GM18870 (cell line): ENCODE data around the gene SPATA9.
A peak's percentile ranks its signal among the peaks of the same experiment; 100 is the strongest.

ENCODE experiments used
- ATAC-seq: cut with Tn5 transposase; IDR thresholded peaks from one replicate; pipeline ENCODE4 v1.9.1; 2021; ENCODE audit warnings: moderate library complexity; ENCODE audit not compliant: unreplicated experiment

The SPATA9 gene

GRCh38 chr5:95621839-95622629 lies 60.8 kb downstream of the SPATA9 start:
- ATAC-seq = no peak

DNA sequence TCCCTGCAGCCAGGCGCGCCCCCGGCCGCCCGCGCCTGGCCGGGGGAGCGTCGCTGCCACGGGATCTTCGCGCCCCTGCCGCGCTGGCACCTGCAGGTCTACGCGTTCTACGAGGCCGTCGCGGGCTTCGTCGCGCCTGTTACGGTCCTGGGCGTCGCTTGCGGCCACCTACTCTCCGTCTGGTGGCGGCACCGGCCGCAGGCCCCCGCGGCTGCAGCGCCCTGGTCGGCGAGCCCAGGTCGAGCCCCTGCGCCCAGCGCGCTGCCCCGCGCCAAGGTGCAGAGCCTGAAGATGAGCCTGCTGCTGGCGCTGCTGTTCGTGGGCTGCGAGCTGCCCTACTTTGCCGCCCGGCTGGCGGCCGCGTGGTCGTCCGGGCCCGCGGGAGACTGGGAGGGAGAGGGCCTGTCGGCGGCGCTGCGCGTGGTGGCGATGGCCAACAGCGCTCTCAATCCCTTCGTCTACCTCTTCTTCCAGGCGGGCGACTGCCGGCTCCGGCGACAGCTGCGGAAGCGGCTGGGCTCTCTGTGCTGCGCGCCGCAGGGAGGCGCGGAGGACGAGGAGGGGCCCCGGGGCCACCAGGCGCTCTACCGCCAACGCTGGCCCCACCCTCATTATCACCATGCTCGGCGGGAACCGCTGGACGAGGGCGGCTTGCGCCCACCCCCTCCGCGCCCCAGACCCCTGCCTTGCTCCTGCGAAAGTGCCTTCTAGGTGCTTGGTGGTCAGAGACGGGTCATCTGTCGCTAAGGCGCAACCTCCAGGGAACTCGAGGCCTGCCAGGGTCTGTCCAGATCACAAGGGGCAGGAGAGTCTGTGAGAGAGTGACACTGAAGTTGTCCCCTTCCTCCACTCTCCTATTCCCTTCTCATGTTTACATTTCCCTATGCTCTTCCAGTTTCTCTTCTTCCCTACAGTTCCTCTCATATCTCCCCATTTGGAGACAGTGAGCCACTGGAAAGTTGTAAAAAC lies 61.6 kb downstream of the SPATA9 start:
- ATAC-seq = no peak

DNA sequence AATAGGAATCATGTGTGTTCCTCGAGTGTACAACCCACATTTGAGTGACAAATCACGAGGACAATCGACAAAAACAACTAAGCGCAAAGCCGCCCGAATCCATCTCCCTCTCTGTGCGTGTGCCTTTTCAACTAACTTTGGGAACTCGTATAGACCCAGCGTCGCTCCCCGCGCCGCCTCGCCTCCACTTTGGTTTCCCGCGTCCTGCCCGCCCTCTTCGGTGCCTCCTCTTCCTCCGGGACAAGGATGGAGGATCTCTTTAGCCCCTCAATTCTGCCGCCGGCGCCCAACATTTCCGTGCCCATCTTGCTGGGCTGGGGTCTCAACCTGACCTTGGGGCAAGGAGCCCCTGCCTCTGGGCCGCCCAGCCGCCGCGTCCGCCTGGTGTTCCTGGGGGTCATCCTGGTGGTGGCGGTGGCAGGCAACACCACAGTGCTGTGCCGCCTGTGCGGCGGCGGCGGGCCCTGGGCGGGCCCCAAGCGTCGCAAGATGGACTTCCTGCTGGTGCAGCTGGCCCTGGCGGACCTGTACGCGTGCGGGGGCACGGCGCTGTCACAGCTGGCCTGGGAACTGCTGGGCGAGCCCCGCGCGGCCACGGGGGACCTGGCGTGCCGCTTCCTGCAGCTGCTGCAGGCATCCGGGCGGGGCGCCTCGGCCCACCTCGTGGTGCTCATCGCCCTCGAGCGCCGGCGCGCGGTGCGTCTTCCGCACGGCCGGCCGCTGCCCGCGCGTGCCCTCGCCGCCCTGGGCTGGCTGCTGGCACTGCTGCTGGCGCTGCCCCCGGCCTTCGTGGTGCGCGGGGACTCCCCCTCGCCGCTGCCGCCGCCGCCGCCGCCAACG lies 62.5 kb downstream of the SPATA9 start, which contains the start of gene GPR150:
TSS of gene GPR150 (plus strand) at position 58 of the 840 bp plus-strand sequence. CDS start at position 247, 189 bp downstream.
- no peak for ATAC-seq

DNA sequence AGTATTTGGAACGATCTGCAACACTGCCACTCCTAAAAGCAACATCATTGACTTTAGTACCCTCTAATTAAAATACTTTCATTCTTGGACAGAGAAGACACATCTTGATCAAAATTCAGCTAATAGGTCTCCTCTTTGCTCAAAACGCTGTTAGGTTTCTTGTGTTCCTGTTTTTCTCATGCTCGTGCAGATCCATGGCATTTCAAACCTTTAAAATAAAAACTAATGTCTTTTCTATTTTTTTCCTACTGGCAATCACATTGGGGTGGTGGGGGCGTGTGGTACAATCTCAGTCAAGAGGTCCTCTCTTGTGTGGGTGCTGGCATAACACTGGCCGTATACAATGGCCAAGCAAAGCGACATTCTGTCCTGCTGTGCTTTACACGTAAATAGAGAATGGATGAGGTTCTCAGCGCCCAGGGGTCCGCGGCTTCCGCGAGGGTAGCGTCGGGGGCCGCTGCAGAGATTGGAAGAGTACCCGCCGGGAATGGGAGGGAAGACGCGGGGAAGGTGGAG lies 63.2 kb downstream of the SPATA9 start:
- no peak for ATAC-seq

- no peak for ATAC-seq
Observed at GRCh38 chr5:95619096-95619495, 63.7 kb downstream of the SPATA9 start.

GRCh38 chr5:95617057-95617456 lies 65.7 kb downstream of the SPATA9 start:
- no peak for ATAC-seq

DNA sequence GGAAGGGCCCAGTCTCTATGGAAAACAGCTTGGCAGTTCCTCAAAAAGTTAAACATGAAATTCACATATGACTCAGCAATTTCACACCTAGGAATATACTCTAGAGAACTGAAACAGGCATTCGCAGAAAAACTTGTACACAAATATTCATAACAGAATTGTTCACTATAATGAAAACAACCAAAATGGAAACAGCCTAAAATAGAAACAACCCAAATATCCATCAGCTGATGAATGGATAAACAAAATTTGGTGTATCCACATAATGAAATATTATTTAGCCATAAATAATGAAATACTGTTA lies 67.7 kb downstream of the SPATA9 start:
- ATAC-seq = peak; percentile 45

GRCh38 chr5:95613514-95613913 lies 69.3 kb downstream of the SPATA9 start:
- ATAC-seq = no peak

DNA sequence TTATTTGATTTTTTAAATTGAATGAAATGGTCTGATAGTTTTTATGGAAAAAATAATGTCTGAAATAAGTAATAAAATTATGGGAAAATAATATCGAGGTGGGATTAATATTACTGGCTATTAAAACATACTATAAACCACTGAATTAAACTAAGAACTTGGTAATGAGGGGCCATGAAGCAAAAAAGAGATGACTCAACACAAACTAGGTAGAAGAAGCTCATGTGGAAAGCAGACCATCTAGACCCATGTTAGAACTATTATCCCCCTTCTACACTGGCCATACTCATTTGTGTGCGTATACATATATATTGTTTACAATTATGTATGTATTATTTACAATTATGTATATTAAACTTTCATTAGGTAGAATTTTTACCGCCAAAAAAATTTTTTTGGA lies 71.4 kb downstream of the SPATA9 start:
- no peak for ATAC-seq

DNA sequence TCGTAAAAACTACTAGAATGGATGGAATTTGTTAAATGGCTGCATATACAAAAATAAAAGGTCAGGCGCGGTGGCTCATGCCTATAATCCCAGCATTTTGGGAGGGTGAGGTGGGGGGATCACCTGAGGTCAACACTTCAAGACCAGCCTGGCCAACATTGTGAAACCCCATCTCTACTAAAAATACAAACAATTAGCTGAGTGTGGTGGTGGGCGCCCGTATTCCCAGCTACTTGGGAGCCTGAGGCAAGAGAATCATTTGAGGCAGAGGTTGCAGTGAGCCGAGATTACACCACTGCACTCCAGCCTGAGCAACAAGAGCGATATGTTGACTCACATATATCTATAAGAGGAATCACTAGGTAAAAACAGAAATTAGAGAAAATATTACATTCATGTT lies 72.2 kb downstream of the SPATA9 start:
- ATAC-seq = no peak

GRCh38 chr5:95609711-95610110 lies 73.1 kb downstream of the SPATA9 start:
- no peak for ATAC-seq
